Measurements from ENCODE around the gene TMPRSS13.

The TMPRSS13 gene

GRCh38 chr11:117874253-117874909 is 54.8 kb downstream of the TMPRSS13 start:
- TF ChIP-seq ZFX (IDR thresholded peaks at IDR 0.05; ENCODE audit: borderline replicate concordance) (no peak), CTCF (IDR thresholded peaks at IDR 0.05) (no peak)
- H3K27ac ChIP-seq, result no peak overlapping the region

GRCh38 chr11:117873828-117874125 is 55.4 kb downstream of the TMPRSS13 start:
- no peak overlapping the region for H3K27ac ChIP-seq
- TF ChIP-seq ZFX (IDR thresholded peaks at IDR 0.05; ENCODE audit: borderline replicate concordance), result no peak
- no peak for TF ChIP-seq CTCF (IDR thresholded peaks at IDR 0.05)

- H3K27ac ChIP-seq, result no peak overlapping the region
- TF ChIP-seq CTCF (IDR thresholded peaks at IDR 0.05) (no peak), ZFX (IDR thresholded peaks at IDR 0.05; ENCODE audit: borderline replicate concordance) (no peak)
Measured at GRCh38 chr11:117872975-117873827, 56.0 kb downstream of the TMPRSS13 start.

GRCh38 chr11:117872420-117872961 is 56.7 kb downstream of the TMPRSS13 start:
- TF ChIP-seq ZFX (IDR thresholded peaks at IDR 0.05; ENCODE audit: borderline replicate concordance), result no peak
- no peak for TF ChIP-seq CTCF (IDR thresholded peaks at IDR 0.05)
- no peak overlapping the region for H3K27ac ChIP-seq

- no peak overlapping the region for H3K27ac ChIP-seq
- TF ChIP-seq CTCF (IDR thresholded peaks at IDR 0.05) (no peak), ZFX (IDR thresholded peaks at IDR 0.05; ENCODE audit: borderline replicate concordance) (no peak)
Measured at GRCh38 chr11:117871784-117872183, 57.4 kb downstream of the TMPRSS13 start.

- TF ChIP-seq ZFX (IDR thresholded peaks at IDR 0.05; ENCODE audit: borderline replicate concordance) (no peak), CTCF (IDR thresholded peaks at IDR 0.05) (no peak)
- H3K27ac ChIP-seq, result no peak overlapping the region
Measured at GRCh38 chr11:117871160-117871559, 58.0 kb downstream of the TMPRSS13 start.

Data from 22Rv1 (cell line).